Uterus (tissue), 2 donors: ENCODE measurements around the gene ZNF726.

Source experiments
- CTCF ChIP-seq, 4 experiments: fragments of 200-600 bp in 2 of 4; fragments of 450-650 bp in 2 of 4; sonication (generic) in 2 of 4; IDR thresholded peaks; one replicate each; pipeline ENCODE4 v1.5.1; 2016 to 2019; ENCODE audit warnings: antibody characterized with exemption in 4 of 4, mild to moderate bottlenecking in 2 of 4, moderate library complexity in 1 of 4
- POLR2A ChIP-seq, 2 donors: fragments of 450-650 bp; IDR thresholded peaks; one replicate each; pipeline ENCODE4 v1.6.1; 2016; ENCODE audit warnings: antibody characterized with exemption in 2 of 2, mild to moderate bottlenecking in 1 of 2, moderate library complexity in 1 of 2

GRCh38 chr19:23896912-23897311 is 17.8 kb upstream of the ZNF726 start:
- TF ChIP-seq CTCF (IDR thresholded peaks at IDR 0.05) (no peak), POLR2A (IDR thresholded peaks at IDR 0.05) (no peak)
